ENCODE results near the gene TMEM218. TPM values are rescaled to one million over a fixed set of nuclear protein-coding genes. Genes with fewer than 3 reads are reported as not detected.

TMEM218 gene
- total RNA-seq, 1 experiment from 2014 or later = 17.9 TPM

- H4K20me1 ChIP-seq (ENCODE audit: insufficient read depth) = no peaks in the 10 kb centered on the region
- BruUV-seq (replicated peaks) = no TSS peak
- H3K4me1 ChIP-seq (ENCODE audit: control insufficient read depth in 1 of 2, insufficient read depth in 2 of 2, low read length in 2 of 2) = no peaks in the 10 kb centered on the region
- no peaks in the 10 kb centered on the region for H3K9me3 ChIP-seq (ENCODE audit: control insufficient read depth in 1 of 2, insufficient read depth in 1 of 2, low read depth in 1 of 2, low read length in 2 of 2)
- H3K4me2 ChIP-seq (ENCODE audit: low read length) = no peak overlapping the region
- H3K9me2 ChIP-seq (ENCODE audit: insufficient read depth) = no peaks in the 10 kb centered on the region
- CTCF ChIA-PET = no interaction called here
- DNase-seq (ENCODE audit: low read depth, low spot score) (no peak), ATAC-seq (no peak)
- peaks cover 0 to 8% of the 10 kb centered on the region in 2 experiments; a peak in 1 of 4 replicates for H3K36me3 ChIP-seq (ENCODE audit: control insufficient read depth in 1 of 2, insufficient read depth in 2 of 2, low read length in 2 of 2)
- RAD21 ChIA-PET (ENCODE audit: low non-redundant PET in 1 of 2, low total read pairs in 2 of 2, uncharacterized antibody in 2 of 2, unreplicated experiment in 2 of 2) = no interaction called here
- intact Hi-C loops (cut with micrococcal nuclease) = no loop called here
- H3K9ac ChIP-seq (ENCODE audit: low read length) = no peak overlapping the region
- peaks cover 8% of the 10 kb centered on the region; the same call in 1 of the 2 replicates for H3K79me2 ChIP-seq (ENCODE audit: insufficient read depth, low read length)
- H2AFZ ChIP-seq (ENCODE audit: low read depth, low read length, poor library complexity, severe bottlenecking) = no peak overlapping the region
- H3K27me3 ChIP-seq (ENCODE audit: insufficient read depth, low read length) = no peaks in the 10 kb centered on the region
- TF ChIP-seq FOSL1 (IDR thresholded peaks at IDR 0.05; ENCODE audit: low read depth) (no peak), ZNF274 (IDR thresholded peaks at IDR 0.05; ENCODE audit: low read depth, low read length) (no peak), CBX3 (IDR thresholded peaks at IDR 0.05; ENCODE audit: low read depth) (no peak), CTCF (IDR thresholded peaks at IDR 0.05 in 2 of 3, conservative IDR thresholded peaks at IDR 0.05 in 1 of 3; ENCODE audit: borderline replicate concordance in 1 of 3, insufficient read depth in 1 of 3, low read depth in 2 of 3, low read length in 2 of 3) (no peak), TCF7L2 (IDR thresholded peaks at IDR 0.05; ENCODE audit: borderline replicate concordance, extremely low read depth, insufficient read depth, insufficient read length) (no peak), ELF1 (IDR thresholded peaks at IDR 0.05; ENCODE audit: borderline replicate concordance, low read depth) (no peak), ZFX (IDR thresholded peaks at IDR 0.05) (no peak), SP1 (IDR thresholded peaks at IDR 0.05; ENCODE audit: low read depth) (no peak), EGR1 (IDR thresholded peaks at IDR 0.05; ENCODE audit: low read depth) (no peak), POLR2AphosphoS5 (IDR thresholded peaks at IDR 0.05; ENCODE audit: low read depth, low read length) (no peak), ATF3 (IDR thresholded peaks at IDR 0.05) (no peak), SRF (IDR thresholded peaks at IDR 0.05; ENCODE audit: low read depth) (no peak), EZH2phosphoT487 (IDR thresholded peaks at IDR 0.05; ENCODE audit: borderline replicate concordance) (no peak), ZBTB33 (IDR thresholded peaks at IDR 0.05; ENCODE audit: extremely low read depth, insufficient replicate concordance, low read length) (no peak), YY1 (IDR thresholded peaks at IDR 0.05; ENCODE audit: extremely low read depth, insufficient replicate concordance, low read depth, low read length) (no peak), MAX (IDR thresholded peaks at IDR 0.05) (no peak), SIN3A (IDR thresholded peaks at IDR 0.05; ENCODE audit: low read depth) (no peak), EZH2 (IDR thresholded peaks at IDR 0.05) (no peak), RAD21 (IDR thresholded peaks at IDR 0.05; ENCODE audit: low read depth) (no peak), JUND (IDR thresholded peaks at IDR 0.05) (no peak)
- no peak overlapping the region for H3K4me3 ChIP-seq (replicated peaks in 1 of 2; ENCODE audit: low read depth in 1 of 2, low read length in 2 of 2)
- POLR2A ChIA-PET = no interaction called here
- no peak overlapping the region for H3K27ac ChIP-seq (ENCODE audit: low read depth, low read length)
Observed at GRCh38 chr11:125101596-125101995, 9.8 kb downstream of the TMEM218 start.

All from HCT116 (cell line).